ENCODE data around the gene NCKAP1. TPM values are rescaled to one million over a fixed set of nuclear protein-coding genes. Genes with fewer than 3 reads are reported as not detected.

The NCKAP1 gene
- polyA plus RNA-seq, 1 of the 3 experiments (the other 2 are of a cell fraction) = 64.0 TPM

- ChIA-PET POLR2A (no interaction called here), CTCF (no interaction called here)
- peaks cover 44 to 53% of the 10 kb centered on the region in 2 experiments for H3K36me3 ChIP-seq (replicated peaks in 1 of 2; ENCODE audit: control insufficient read depth in 1 of 2, insufficient read depth in 2 of 2, low read length in 1 of 2)
- H4K20me1 ChIP-seq (ENCODE audit: insufficient read depth) = peaks cover 6% of the 10 kb centered on the region
- peaks cover 6 to 15% of the 10 kb centered on the region in 2 experiments for H3K4me1 ChIP-seq (ENCODE audit: control insufficient read depth in 1 of 2, insufficient read depth in 2 of 2, low read depth in 1 of 2, low read length in 1 of 2)
- 100% methylated on average over 1 of the region's 1 CpG for WGBS (ENCODE audit: low lambda C conversion rate)
- no peaks in the 10 kb centered on the region for H3K9me3 ChIP-seq
- H3K27me3 ChIP-seq (ENCODE audit: insufficient read depth) = no peaks in the 10 kb centered on the region
- no peak overlapping the region for H2AFZ ChIP-seq (ENCODE audit: low read depth)
- no peak for DNase-seq
- TF ChIP-seq MXI1 (IDR thresholded peaks at IDR 0.05; ENCODE audit: low read depth, low read length) (no peak), MAX (IDR thresholded peaks at IDR 0.05; ENCODE audit: low read depth) (no peak), FOXJ3 (CRISPR knock-in tag; IDR thresholded peaks at IDR 0.05) (no peak), SMC3 (IDR thresholded peaks at IDR 0.05; ENCODE audit: low read depth, low read length) (no peak), NFIC (IDR thresholded peaks at IDR 0.05; ENCODE audit: borderline replicate concordance) (no peak), YY1 (IDR thresholded peaks at IDR 0.05; ENCODE audit: low read depth) (no peak), USF2 (IDR thresholded peaks at IDR 0.05; ENCODE audit: borderline replicate concordance, low read depth, low read length) (no peak), EZH2phosphoT487 (IDR thresholded peaks at IDR 0.05; ENCODE audit: borderline replicate concordance, low read depth) (no peak)
- TF ChIP-seq, protein P1, sequence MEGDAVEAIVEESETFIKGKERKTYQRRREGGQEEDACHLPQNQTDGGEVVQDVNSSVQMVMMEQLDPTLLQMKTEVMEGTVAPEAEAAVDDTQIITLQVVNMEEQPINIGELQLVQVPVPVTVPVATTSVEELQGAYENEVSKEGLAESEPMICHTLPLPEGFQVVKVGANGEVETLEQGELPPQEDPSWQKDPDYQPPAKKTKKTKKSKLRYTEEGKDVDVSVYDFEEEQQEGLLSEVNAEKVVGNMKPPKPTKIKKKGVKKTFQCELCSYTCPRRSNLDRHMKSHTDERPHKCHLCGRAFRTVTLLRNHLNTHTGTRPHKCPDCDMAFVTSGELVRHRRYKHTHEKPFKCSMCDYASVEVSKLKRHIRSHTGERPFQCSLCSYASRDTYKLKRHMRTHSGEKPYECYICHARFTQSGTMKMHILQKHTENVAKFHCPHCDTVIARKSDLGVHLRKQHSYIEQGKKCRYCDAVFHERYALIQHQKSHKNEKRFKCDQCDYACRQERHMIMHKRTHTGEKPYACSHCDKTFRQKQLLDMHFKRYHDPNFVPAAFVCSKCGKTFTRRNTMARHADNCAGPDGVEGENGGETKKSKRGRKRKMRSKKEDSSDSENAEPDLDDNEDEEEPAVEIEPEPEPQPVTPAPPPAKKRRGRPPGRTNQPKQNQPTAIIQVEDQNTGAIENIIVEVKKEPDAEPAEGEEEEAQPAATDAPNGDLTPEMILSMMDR (IDR thresholded peaks at IDR 0.05) = no peak
- H3K27ac ChIP-seq (ENCODE audit: low read depth in 2 of 2, low read length in 1 of 2) = no peak overlapping the region
- no peak overlapping the region for H3K4me3 ChIP-seq (ENCODE audit: low read depth in 2 of 2, low read length in 1 of 2)
- H3K4me2 ChIP-seq = no peak overlapping the region
- H3K9ac ChIP-seq = no peak overlapping the region
- peaks cover 27% of the 10 kb centered on the region for H3F3A ChIP-seq (replicated peaks; ENCODE audit: insufficient read depth)
- no peaks in the 10 kb centered on the region for H3K79me2 ChIP-seq (ENCODE audit: insufficient read depth)
- no peaks in the 10 kb centered on the region for H3K9me2 ChIP-seq
Observed at GRCh38 chr2:182910965-182911364, 127.3 kb downstream of the NCKAP1 start.

DNA sequence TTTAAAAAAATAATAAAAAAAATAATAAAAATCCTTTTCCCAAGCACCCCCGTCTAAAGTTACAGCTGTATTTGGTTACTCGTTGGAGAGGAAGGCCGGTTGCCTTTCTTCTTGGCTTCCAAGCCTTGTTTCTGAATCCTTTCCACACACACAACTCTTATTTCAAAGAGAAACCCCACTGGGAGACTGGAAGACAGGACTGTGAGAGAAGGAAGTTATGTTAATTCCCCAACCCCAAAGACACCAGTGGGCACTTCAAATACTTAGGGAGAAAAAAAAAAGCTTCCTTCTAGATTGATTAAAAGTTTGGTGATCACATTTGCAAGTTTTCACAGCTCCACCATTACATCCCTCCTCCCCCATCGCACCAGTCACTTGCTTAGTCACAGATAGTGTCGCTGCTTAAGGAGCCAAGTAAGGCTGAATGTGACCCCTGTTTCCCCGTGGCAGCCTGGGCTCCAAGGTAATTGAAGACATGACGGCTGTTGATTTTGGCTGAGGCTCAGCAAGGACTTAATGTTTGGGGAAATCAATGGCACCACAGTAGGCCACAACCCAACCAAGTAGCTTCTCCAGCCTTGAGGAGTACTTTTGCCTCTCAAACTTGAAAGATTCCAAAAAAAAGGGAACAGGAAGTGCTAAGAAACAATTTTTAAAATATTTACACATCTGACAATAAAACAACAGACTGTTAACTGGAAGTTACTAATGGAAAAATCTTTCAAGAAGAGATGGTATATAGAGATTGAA lies 131.0 kb downstream of the NCKAP1 start:
- CTCF ChIA-PET = interaction anchor here (1.0 to 2.0 kb wide), 4 partner anchors 15 to 94 kb away, joined by 3 to 5 read pairs (median 3); no protein-coding TSS in a partner anchor
- Histone ChIP-seq H3F3A (replicated peaks; ENCODE audit: insufficient read depth) (peaks cover 24% of the 10 kb centered on the region), H3K9ac (no peak overlapping the region), H3K27me3 (ENCODE audit: insufficient read depth) (no peaks in the 10 kb centered on the region), H3K4me3 (ENCODE audit: low read depth in 2 of 2, low read length in 1 of 2) (no peak overlapping the region), H2AFZ (ENCODE audit: low read depth) (no peak overlapping the region), H3K4me1 (ENCODE audit: control insufficient read depth in 1 of 2, insufficient read depth in 2 of 2, low read depth in 1 of 2, low read length in 1 of 2) (no peaks in the 10 kb centered on the region; a peak in 1 of 4 replicates), H3K36me3 (replicated peaks in 1 of 2; ENCODE audit: control insufficient read depth in 1 of 2, insufficient read depth in 2 of 2, low read length in 1 of 2) (peaks cover 27 to 36% of the 10 kb centered on the region in 2 experiments), H3K27ac (ENCODE audit: low read depth in 2 of 2, low read length in 1 of 2) (no peak overlapping the region), H3K9me2 (no peaks in the 10 kb centered on the region), H3K9me3 (no peaks in the 10 kb centered on the region), H3K4me2 (no peak overlapping the region), H4K20me1 (ENCODE audit: insufficient read depth) (no peaks in the 10 kb centered on the region), H3K79me2 (ENCODE audit: insufficient read depth) (no peaks in the 10 kb centered on the region)
- whole genome bisulfite sequencing (ENCODE audit: low lambda C conversion rate) = 92% methylated on average over 7 of the region's 7 CpGs
- DNase-seq = no peak
- POLR2A ChIA-PET = no interaction called here
- no peak for TF ChIP-seq FOSL2 (IDR thresholded peaks at IDR 0.05; ENCODE audit: borderline replicate concordance, low read depth)
- TF ChIP-seq USF1 (IDR thresholded peaks at IDR 0.05; ENCODE audit: borderline replicate concordance, low read depth) = no peak
- no peak for TF ChIP-seq JUND (IDR thresholded peaks at IDR 0.05)
- TF ChIP-seq MXI1 (IDR thresholded peaks at IDR 0.05; ENCODE audit: low read depth, low read length) = no peak
- no peak for TF ChIP-seq POLR2AphosphoS5 (IDR thresholded peaks at IDR 0.05; ENCODE audit: low read depth, low read length)
- no peak for TF ChIP-seq FOXM1 (IDR thresholded peaks at IDR 0.05; ENCODE audit: low read depth)
- TF ChIP-seq CHD2 (IDR thresholded peaks at IDR 0.05; ENCODE audit: low read length, partially characterized antibody) = no peak

All from SK-N-SH (cell line).